Measurements from ENCODE around the gene FBXO30.

FBXO30 gene, protein sequence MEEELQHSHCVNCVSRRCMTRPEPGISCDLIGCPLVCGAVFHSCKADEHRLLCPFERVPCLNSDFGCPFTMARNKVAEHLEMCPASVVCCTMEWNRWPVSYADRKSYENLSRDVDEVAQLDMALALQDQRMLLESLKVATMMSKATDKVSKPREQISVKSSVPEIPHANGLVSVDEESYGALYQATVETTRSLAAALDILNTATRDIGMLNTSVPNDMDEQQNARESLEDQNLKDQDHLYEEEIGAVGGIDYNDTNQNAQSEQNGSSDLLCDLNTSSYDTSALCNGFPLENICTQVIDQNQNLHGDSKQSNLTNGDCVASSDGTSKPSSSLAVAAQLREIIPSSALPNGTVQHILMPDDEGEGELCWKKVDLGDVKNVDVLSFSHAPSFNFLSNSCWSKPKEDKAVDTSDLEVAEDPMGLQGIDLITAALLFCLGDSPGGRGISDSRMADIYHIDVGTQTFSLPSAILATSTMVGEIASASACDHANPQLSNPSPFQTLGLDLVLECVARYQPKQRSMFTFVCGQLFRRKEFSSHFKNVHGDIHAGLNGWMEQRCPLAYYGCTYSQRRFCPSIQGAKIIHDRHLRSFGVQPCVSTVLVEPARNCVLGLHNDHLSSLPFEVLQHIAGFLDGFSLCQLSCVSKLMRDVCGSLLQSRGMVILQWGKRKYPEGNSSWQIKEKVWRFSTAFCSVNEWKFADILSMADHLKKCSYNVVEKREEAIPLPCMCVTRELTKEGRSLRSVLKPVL

GRCh38 chr6:145814501-145815308 lies at the start of gene FBXO30:
Gene FBXO30, minus strand, starts transcription at chr6:145814795. Its CDS starts 8,390 bp downstream, at chr6:145806405.
- DNase-seq (ENCODE audit: insufficient read length, low spot score) (peak; percentile 63), FAIRE-seq (peak; percentile 15)
- TF ChIP-seq POLR2A (IDR thresholded peaks at IDR 0.05; ENCODE audit: low read depth, low read length): peak; percentile 88

- no peak for TF ChIP-seq POLR2A (IDR thresholded peaks at IDR 0.05; ENCODE audit: low read depth, low read length)
- DNase-seq (ENCODE audit: insufficient read length, low spot score) (no peak), FAIRE-seq (no peak)
Measured at GRCh38 chr6:145863988-145864616, 49.5 kb upstream of the FBXO30 start.

GRCh38 chr6:145863366-145863765 lies 48.8 kb upstream of the FBXO30 start:
- no peak for TF ChIP-seq POLR2A (IDR thresholded peaks at IDR 0.05; ENCODE audit: low read depth, low read length)
- FAIRE-seq: no peak
- no peak for DNase-seq (ENCODE audit: insufficient read length, low spot score)

DNA sequence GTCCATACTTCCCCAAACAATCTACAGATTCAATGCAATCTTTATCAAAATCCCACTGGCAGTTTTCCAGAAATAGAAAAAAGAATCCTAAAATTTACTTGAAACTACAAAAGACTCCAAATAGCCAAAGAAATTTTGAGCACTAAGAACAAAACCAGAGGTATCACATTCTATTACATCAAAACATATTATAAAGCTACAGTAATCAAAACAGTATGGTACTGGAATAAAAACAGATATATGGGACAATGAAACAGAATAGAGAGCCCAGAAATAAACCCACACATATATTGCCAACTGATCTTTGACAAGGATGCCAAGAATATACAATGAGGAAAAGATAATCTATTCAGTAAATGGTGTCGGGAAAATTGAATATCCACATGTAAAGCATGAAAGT lies 46.0 kb upstream of the FBXO30 start:
- FAIRE-seq: no peak
- TF ChIP-seq POLR2A (IDR thresholded peaks at IDR 0.05; ENCODE audit: low read depth, low read length): no peak
- DNase-seq (ENCODE audit: insufficient read length, low spot score): no peak

DNA sequence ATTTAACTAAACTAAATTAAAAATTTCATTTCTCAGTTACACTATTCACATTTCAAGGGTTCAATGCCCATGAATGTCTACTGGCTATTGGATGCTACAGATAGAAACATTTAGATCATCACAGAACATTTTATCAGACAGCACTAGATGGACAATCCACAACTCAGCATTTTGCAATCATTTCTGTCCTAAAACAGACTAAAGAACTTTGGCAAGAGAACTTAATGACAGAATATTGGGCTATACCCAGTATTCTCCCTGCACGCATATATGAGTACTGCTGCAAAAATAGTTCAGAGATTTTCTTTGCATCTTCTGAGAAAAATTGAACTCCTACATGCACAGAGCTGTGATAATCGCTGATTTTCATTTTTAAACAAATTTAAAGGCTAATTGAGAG lies 36.1 kb upstream of the FBXO30 start:
- TF ChIP-seq POLR2A (IDR thresholded peaks at IDR 0.05; ENCODE audit: low read depth, low read length): no peak
- FAIRE-seq (no peak), DNase-seq (ENCODE audit: insufficient read length, low spot score) (no peak)

GRCh38 chr6:145848541-145848940 lies 33.9 kb upstream of the FBXO30 start:
- FAIRE-seq: no peak
- no peak for TF ChIP-seq POLR2A (IDR thresholded peaks at IDR 0.05; ENCODE audit: low read depth, low read length)
- DNase-seq (ENCODE audit: insufficient read length, low spot score): no peak

DNA sequence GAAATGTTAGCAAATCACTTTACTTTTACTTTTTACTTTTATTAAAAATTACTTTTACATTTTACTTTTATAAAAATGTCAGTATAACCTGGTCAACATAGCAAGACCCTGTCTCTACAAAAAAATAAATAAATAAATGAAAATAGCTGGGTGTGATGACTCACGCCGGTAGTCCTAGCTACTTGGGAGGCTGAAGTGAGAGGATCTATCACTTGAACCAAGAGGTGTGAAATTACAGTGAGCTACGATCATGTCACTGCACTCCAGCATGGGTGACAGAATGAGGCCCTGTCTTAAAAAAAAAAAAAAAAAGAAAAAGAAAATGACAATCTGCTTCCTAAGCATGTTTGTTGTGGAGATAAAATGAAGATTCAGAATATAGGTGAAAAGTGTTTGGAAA lies 31.0 kb upstream of the FBXO30 start:
- no peak for DNase-seq (ENCODE audit: insufficient read length, low spot score)
- FAIRE-seq: no peak
- TF ChIP-seq POLR2A (IDR thresholded peaks at IDR 0.05; ENCODE audit: low read depth, low read length): no peak

- DNase-seq (ENCODE audit: insufficient read length, low spot score) (no peak), FAIRE-seq (no peak)
- no peak for TF ChIP-seq POLR2A (IDR thresholded peaks at IDR 0.05; ENCODE audit: low read depth, low read length)
Measured at GRCh38 chr6:145844933-145845540, 30.4 kb upstream of the FBXO30 start.

GRCh38 chr6:145842693-145843546 lies 28.3 kb upstream of the FBXO30 start:
- no peak for TF ChIP-seq POLR2A (IDR thresholded peaks at IDR 0.05; ENCODE audit: low read depth, low read length)
- FAIRE-seq: no peak
- no peak for DNase-seq (ENCODE audit: insufficient read length, low spot score)

DNA sequence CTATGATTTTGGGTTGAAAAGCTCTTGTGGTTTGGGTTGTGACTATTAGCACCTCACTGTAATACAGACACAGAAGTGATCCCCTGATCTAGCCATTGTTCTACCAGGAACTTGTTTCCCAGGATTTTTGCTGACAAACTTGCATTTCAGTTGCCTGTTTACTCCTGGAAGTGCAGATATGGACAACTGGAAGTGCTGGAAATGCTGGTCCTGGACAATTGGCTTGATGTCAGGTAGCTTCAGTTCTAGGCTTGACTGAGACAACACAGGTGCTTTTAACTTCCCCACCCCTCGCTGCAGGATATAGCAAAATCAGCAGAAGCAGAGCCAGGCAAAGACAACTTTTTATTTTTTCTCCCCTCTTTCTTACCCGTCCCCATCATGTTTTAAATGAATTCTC lies 27.1 kb upstream of the FBXO30 start:
- DNase-seq (ENCODE audit: insufficient read length, low spot score) (no peak), FAIRE-seq (no peak)
- no peak for TF ChIP-seq POLR2A (IDR thresholded peaks at IDR 0.05; ENCODE audit: low read depth, low read length)

DNA sequence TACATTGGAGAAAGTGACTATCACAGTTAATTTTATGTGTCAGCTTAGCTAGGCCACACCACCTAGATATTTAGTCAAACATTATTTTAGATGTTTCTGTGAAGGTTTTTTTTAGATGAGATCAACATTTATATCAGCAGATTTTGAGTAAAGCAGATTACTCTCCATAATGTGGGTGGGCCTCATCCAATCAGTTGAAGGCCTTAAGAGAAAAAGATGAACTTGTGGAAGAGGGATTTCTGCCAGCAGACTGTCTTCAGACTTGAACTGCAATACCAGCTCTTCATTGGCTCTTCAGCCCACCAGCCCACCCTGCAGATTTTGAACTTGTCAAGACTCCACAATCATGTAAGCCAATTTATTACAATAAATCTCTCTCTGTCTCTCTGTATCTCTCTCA lies 25.1 kb upstream of the FBXO30 start:
- DNase-seq (ENCODE audit: insufficient read length, low spot score): no peak
- no peak for TF ChIP-seq POLR2A (IDR thresholded peaks at IDR 0.05; ENCODE audit: low read depth, low read length)
- FAIRE-seq: no peak

DNA sequence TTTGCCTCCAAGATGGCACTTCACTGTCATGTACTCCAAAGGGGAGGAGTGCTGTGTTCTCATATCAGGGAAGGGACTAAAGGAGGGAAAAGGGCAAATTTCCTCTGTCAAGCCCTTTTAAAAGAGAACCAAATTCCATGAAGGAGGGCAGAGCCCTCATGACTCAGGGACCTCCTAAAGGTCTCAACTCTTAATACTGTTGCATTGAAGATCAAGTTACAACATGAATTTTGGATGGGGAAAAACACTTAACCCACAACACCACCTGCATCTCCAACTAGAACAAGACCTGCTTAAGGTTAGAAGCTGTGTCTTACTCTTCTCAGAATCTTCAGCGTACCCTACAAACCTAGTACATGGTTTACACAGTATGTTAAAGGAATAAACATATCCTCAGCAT lies 23.7 kb upstream of the FBXO30 start:
- no peak for FAIRE-seq
- no peak for DNase-seq (ENCODE audit: insufficient read length, low spot score)
- TF ChIP-seq POLR2A (IDR thresholded peaks at IDR 0.05; ENCODE audit: low read depth, low read length): no peak
